Measurements from ENCODE around the gene ALPL.

DNA sequence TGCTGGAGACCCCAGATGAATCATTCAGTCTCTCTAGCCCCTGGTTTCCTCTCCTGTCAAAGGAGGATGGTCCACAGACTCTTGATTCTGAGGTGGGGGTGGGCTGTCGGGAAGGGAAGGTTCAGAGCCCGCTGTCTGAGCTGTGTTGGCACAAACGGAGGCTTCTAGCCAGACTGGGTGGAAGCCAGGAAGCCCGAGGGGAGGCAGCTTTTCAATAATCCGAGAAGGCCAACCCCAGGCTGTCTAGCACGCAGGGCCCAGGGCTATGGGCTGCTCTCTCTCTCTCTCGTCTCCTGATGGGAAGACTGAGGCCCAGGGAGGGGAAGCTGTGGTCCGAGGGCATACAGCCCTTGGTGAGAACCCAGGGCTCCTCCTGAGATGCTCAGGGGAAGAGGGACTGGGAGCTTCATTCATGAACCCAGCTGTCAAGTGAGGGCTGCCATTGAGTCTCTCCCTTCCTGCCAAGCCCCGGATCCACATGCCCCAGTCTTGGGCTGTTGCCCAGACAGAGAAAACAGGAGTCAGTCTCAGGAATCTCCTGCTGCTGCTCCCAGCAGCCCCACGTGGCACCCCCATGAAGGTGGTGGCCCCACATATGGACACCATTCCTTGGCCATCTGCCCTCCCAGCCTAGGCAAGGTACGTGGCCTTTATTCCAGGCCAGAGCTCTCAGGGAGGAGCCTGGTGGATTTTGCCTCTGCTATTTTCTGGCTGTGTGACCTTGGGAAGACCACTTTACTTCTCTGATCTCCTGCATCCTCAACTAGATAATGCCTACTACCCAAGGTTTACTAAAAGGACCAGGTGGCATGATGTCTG lies 115.6 kb downstream of the ALPL start:
- TF ChIP-seq, protein P1, sequence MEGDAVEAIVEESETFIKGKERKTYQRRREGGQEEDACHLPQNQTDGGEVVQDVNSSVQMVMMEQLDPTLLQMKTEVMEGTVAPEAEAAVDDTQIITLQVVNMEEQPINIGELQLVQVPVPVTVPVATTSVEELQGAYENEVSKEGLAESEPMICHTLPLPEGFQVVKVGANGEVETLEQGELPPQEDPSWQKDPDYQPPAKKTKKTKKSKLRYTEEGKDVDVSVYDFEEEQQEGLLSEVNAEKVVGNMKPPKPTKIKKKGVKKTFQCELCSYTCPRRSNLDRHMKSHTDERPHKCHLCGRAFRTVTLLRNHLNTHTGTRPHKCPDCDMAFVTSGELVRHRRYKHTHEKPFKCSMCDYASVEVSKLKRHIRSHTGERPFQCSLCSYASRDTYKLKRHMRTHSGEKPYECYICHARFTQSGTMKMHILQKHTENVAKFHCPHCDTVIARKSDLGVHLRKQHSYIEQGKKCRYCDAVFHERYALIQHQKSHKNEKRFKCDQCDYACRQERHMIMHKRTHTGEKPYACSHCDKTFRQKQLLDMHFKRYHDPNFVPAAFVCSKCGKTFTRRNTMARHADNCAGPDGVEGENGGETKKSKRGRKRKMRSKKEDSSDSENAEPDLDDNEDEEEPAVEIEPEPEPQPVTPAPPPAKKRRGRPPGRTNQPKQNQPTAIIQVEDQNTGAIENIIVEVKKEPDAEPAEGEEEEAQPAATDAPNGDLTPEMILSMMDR (IDR thresholded peaks at IDR 0.05; ENCODE audit: insufficient read depth, low read length, poor library complexity, severe bottlenecking): no peak
- no peak for TF ChIP-seq EZH2phosphoT487 (conservative IDR thresholded peaks at IDR 0.05; ENCODE audit: low read length)
